GM12892 (cell line): ENCODE measurements around the gene ZFYVE1.

ENCODE experiments used
- POLR2A ChIP-seq: IDR thresholded peaks from 2 replicates; pipeline ENCODE4 v1.6.1; 2011; ENCODE audit warnings: low read depth, low read length, control low read depth
- POLR2AphosphoS5 ChIP-seq: IDR thresholded peaks from 2 replicates; pipeline ENCODE4 v1.6.1; 2011; ENCODE audit warnings: low read depth, low read length, control low read depth
- TAF1 ChIP-seq: IDR thresholded peaks from 2 replicates; pipeline ENCODE4 v1.6.1; 2011; ENCODE audit warnings: low read depth, mild to moderate bottlenecking, control low read depth, low read length, borderline replicate concordance

DNA sequence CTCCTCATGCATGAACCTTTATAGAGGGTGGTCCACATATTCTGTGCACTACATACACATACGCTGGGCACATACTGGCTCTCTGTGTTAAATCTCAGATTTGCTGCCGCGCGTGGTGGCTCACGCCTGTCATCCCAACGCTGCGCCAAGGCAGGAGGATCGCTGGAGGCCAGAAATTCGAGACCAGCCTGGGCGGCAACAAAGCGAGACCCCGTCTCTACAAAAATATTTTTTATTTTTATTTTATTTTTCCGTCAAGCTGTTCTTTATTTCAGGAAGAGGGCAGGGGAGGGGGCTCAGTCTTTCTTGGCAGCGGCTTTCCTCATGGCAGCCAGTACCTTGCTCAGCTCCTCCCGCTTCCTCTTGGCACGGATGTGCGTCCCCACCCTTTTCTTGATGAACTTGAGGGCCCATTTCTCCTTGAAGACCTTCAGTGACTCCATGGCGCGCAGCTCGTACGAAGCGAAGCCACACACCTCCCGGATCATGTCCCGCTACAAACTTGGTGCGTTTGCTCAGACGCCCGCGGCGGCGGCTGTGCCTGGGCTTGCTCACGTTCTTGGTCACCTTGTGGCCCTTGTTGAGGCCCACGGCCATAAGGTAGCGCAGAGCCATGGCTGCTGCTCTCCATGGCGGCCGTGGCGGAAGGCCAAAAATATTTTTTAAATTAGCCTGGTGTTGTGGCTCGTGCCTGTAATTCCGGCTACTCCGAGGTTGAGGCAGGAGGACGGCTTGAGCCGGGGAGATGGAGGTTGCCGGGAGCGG, 97.4 kb downstream of the ZFYVE1 start:
- TF ChIP-seq POLR2AphosphoS5 = no peak
- no peak for TF ChIP-seq POLR2A
- TF ChIP-seq TAF1 = no peak
